GM21717 (cell line): ENCODE data around the gene ANO3.
"Not testable (repeated sequence)": the region's sequence is repeated elsewhere in the genome, so short reads cannot be mapped to it uniquely, and the experiment has no call there.

Experiments used
- ATAC-seq: cut with Tn5 transposase; IDR thresholded peaks from one replicate; pipeline ENCODE4 v1.9.1; 2021; ENCODE audit warnings: mild to moderate bottlenecking, moderate library complexity; ENCODE audit not compliant: unreplicated experiment

ANO3 gene

GRCh38 chr11:26331911-26332571 lies at the start of gene ANO3:
ANO3 (plus strand) TSS chr11:26332130; CDS start chr11:26332276, 146 bp downstream.
- ATAC-seq: peak; percentile 81

- ATAC-seq: no peak
Measured at GRCh38 chr11:26283852-26284408, 48.0 kb upstream of the ANO3 start.

- no peak for ATAC-seq
Measured at GRCh38 chr11:26285608-26286007, 46.3 kb upstream of the ANO3 start.

- ATAC-seq: no peak
Measured at GRCh38 chr11:26286472-26287066, 45.4 kb upstream of the ANO3 start.

GRCh38 chr11:26287067-26287518 lies 44.8 kb upstream of the ANO3 start:
- no peak for ATAC-seq

GRCh38 chr11:26297189-26297975 lies 34.5 kb upstream of the ANO3 start:
- ATAC-seq: peak; percentile 83

- ATAC-seq: not testable (repeated sequence)
Measured at GRCh38 chr11:26316372-26316771, 15.6 kb upstream of the ANO3 start.

GRCh38 chr11:26319906-26320305 lies 12.0 kb upstream of the ANO3 start:
- ATAC-seq: no peak

- ATAC-seq: no peak
Measured at GRCh38 chr11:26321516-26321915, 10.4 kb upstream of the ANO3 start.

- ATAC-seq: no peak
Measured at GRCh38 chr11:26322335-26323067, 9.4 kb upstream of the ANO3 start.

GRCh38 chr11:26323837-26324236 lies 8.1 kb upstream of the ANO3 start:
- ATAC-seq: no peak

GRCh38 chr11:26324270-26324669 lies 7.7 kb upstream of the ANO3 start:
- no peak for ATAC-seq

- no peak for ATAC-seq
Measured at GRCh38 chr11:26326793-26327400, 5.0 kb upstream of the ANO3 start.

GRCh38 chr11:26329206-26329605 lies 2.7 kb upstream of the ANO3 start:
- ATAC-seq: no peak

GRCh38 chr11:26330262-26330661 lies 1.7 kb upstream of the ANO3 start:
- ATAC-seq: no peak

- ATAC-seq: no peak
Measured at GRCh38 chr11:26332572-26332915, 614 bp downstream of the ANO3 start.

- ATAC-seq: no peak
Measured at GRCh38 chr11:26333906-26334305, 2.0 kb downstream of the ANO3 start.

- no peak for ATAC-seq
Measured at GRCh38 chr11:26335903-26336302, 4.0 kb downstream of the ANO3 start.

GRCh38 chr11:26344647-26345046 lies 12.7 kb downstream of the ANO3 start:
- no peak for ATAC-seq

- no peak for ATAC-seq
Measured at GRCh38 chr11:26348776-26349175, 16.8 kb downstream of the ANO3 start.

- no peak for ATAC-seq
Measured at GRCh38 chr11:26350002-26350401, 18.1 kb downstream of the ANO3 start.
